SK-N-SH treated with all-trans-retinoic acid at 6 μM for 48 hours (cell line): Measurements from ENCODE around the gene CACNA1G.

ENCODE experiments used
- ARNTL ChIP-seq: fragments of 450-650 bp; formaldehyde crosslinking; IDR thresholded peaks from 2 replicates; pipeline ENCODE4 v1.5.0; 2020; ENCODE audit warnings: low read depth, mild to moderate bottlenecking, moderate library complexity, borderline replicate concordance
- ISL1 ChIP-seq: fragments of 250-450 bp; sonication (Bioruptor Pico); IDR thresholded peaks from 2 replicates; pipeline ENCODE4 v2.1.2; 2022; ENCODE audit warnings: mild to moderate bottlenecking, moderate library complexity
- OSR1 ChIP-seq: fragments of 250-450 bp; sonication (Bioruptor Pico); IDR thresholded peaks from 2 replicates; pipeline ENCODE4 v1.8.0; 2022; ENCODE audit warnings: moderate library complexity, mild to moderate bottlenecking, inconsistent platforms
- RARB ChIP-seq: fragments of 250-450 bp; sonication (Bioruptor Pico); IDR thresholded peaks from 2 replicates; pipeline ENCODE4 v1.8.0; 2021; ENCODE audit warnings: mild to moderate bottlenecking, moderate library complexity
- SNAI2 ChIP-seq: fragments of 250-450 bp; sonication (Bioruptor Pico); IDR thresholded peaks from 2 replicates; pipeline ENCODE4 v1.5.0; 2020; ENCODE audit warnings: mild to moderate bottlenecking, moderate library complexity
- ZFP3 ChIP-seq: fragments of 250-450 bp; sonication (Bioruptor Pico); IDR thresholded peaks from 2 replicates; pipeline ENCODE4 v1.5.0; 2020; ENCODE audit warnings: mild to moderate bottlenecking, moderate library complexity
- ZFP30 ChIP-seq: fragments of 450-650 bp; formaldehyde crosslinking; IDR thresholded peaks from 2 replicates; pipeline ENCODE4 v1.5.0; 2022; ENCODE audit warnings: mild to moderate bottlenecking, moderate library complexity
- ZNF565 ChIP-seq: fragments of 450-650 bp; formaldehyde crosslinking; conservative IDR thresholded peaks from 2 replicates; pipeline ENCODE4 v1.5.0; 2020; ENCODE audit warnings: low read depth, mild to moderate bottlenecking, moderate library complexity
- ZNF8 ChIP-seq: fragments of 450-650 bp; formaldehyde crosslinking; IDR thresholded peaks from 2 replicates; pipeline ENCODE4 v1.5.0; 2020; ENCODE audit warnings: mild to moderate bottlenecking, moderate library complexity
- TF ChIP-seq, protein P1 (sequence below): fragments of 250-450 bp; sonication (Bioruptor Pico); IDR thresholded peaks from 2 replicates; pipeline ENCODE4 v1.8.0; 2020; ENCODE audit warnings: mild to moderate bottlenecking, moderate library complexity, borderline replicate concordance
- TF ChIP-seq, protein P2 (sequence below): fragments of 250-450 bp; sonication (Bioruptor Pico); IDR thresholded peaks from 2 replicates; pipeline ENCODE4 v1.5.1; 2020; ENCODE audit warnings: low read depth, mild to moderate bottlenecking, moderate library complexity

- TF ChIP-seq ZFP30 (CRISPR knock-in tag) (no peak), RARB (CRISPR knock-in tag) (no peak), ZNF565 (no peak), ZFP3 (CRISPR knock-in tag) (no peak), ARNTL (CRISPR knock-in tag) (no peak), SNAI2 (CRISPR knock-in tag) (no peak), OSR1 (no peak), ISL1 (no peak), ZNF8 (CRISPR knock-in tag) (no peak)
- TF ChIP-seq, protein P1, sequence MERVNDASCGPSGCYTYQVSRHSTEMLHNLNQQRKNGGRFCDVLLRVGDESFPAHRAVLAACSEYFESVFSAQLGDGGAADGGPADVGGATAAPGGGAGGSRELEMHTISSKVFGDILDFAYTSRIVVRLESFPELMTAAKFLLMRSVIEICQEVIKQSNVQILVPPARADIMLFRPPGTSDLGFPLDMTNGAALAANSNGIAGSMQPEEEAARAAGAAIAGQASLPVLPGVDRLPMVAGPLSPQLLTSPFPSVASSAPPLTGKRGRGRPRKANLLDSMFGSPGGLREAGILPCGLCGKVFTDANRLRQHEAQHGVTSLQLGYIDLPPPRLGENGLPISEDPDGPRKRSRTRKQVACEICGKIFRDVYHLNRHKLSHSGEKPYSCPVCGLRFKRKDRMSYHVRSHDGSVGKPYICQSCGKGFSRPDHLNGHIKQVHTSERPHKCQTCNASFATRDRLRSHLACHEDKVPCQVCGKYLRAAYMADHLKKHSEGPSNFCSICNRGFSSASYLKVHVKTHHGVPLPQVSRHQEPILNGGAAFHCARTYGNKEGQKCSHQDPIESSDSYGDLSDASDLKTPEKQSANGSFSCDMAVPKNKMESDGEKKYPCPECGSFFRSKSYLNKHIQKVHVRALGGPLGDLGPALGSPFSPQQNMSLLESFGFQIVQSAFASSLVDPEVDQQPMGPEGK: no peak
- TF ChIP-seq, protein P2, sequence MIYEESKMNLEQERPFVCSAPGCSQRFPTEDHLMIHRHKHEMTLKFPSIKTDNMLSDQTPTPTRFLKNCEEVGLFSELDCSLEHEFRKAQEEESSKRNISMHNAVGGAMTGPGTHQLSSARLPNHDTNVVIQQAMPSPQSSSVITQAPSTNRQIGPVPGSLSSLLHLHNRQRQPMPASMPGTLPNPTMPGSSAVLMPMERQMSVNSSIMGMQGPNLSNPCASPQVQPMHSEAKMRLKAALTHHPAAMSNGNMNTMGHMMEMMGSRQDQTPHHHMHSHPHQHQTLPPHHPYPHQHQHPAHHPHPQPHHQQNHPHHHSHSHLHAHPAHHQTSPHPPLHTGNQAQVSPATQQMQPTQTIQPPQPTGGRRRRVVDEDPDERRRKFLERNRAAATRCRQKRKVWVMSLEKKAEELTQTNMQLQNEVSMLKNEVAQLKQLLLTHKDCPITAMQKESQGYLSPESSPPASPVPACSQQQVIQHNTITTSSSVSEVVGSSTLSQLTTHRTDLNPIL (CRISPR knock-in tag): no peak
Measured at GRCh38 chr17:50599606-50600005, 39.1 kb downstream of the CACNA1G start.
